ENCODE data around the gene PARK7.

The PARK7 gene

DNA sequence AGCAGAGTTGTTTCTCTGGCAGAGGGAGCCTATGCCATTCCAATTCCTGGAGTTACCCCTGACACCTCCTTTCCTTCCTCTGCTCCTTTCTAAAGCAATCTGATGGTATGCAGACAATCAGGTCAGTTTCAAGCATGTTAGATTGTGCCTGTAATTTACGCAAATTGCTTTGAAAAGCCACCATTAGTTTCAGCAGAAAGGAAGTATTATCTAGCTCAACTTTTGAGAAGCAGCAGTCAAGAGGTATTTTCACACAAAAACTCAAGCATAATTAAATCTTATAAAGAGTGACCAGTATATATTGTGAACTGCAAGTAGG is 62.4 kb downstream of the PARK7 start:
- TF ChIP-seq, protein P1, sequence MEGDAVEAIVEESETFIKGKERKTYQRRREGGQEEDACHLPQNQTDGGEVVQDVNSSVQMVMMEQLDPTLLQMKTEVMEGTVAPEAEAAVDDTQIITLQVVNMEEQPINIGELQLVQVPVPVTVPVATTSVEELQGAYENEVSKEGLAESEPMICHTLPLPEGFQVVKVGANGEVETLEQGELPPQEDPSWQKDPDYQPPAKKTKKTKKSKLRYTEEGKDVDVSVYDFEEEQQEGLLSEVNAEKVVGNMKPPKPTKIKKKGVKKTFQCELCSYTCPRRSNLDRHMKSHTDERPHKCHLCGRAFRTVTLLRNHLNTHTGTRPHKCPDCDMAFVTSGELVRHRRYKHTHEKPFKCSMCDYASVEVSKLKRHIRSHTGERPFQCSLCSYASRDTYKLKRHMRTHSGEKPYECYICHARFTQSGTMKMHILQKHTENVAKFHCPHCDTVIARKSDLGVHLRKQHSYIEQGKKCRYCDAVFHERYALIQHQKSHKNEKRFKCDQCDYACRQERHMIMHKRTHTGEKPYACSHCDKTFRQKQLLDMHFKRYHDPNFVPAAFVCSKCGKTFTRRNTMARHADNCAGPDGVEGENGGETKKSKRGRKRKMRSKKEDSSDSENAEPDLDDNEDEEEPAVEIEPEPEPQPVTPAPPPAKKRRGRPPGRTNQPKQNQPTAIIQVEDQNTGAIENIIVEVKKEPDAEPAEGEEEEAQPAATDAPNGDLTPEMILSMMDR (IDR thresholded peaks at IDR 0.05; ENCODE audit: borderline replicate concordance, insufficient read depth, low read depth, low read length), result no peak
- H3K4me3 ChIP-seq (ENCODE audit: low read depth, low read length), result no peak overlapping the region

DNA sequence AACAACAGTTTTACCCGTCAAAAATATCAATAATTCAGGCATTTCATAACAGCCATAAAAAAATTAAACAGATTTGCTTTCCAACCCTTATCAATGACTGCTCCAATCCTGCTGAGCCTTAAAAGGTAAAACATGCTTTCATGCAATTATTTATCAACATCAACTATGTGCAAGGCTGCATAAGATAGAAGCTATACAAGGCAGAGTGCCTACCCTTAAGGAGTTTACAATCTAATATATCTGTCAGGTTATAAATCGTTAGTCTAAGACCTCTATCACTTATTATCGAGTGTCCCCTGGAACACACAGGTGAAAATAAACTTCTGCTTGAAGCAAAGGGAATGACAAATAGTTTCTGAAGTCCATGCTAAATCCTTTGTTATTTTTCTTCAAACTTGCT is 62.8 kb downstream of the PARK7 start:
- H3K4me3 ChIP-seq (ENCODE audit: low read depth, low read length), result no peak overlapping the region

DNA sequence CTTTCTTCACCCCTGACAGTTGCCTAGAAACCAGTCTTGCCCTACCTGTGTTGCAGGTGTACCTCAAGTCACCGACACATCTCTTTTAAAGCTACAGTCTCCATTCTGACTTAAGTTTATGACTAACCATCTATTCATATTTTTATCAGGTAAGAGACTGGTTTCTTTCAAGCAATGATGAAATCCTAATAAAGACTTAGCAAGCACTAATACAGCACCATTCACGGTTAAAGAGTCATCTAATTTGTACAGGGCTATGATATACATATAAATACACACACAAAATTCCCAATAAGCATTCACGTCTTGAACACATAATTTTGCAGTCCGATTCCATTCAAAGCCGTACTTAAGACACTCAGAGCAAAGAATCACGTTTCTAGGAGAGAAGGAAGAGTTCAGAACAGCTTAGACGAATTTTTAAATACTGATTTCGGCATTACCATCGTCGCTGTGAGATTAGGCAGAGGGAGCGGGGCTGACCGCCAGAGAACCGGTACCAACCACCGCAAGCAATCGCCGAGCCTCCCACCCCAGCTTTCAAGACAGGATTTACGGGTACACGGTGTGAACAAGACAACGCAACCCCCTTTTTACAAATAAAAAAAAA is 63.7 kb downstream of the PARK7 start:
- peak overlapping the region; percentile 51 for H3K4me3 ChIP-seq (ENCODE audit: low read depth, low read length)
- TF ChIP-seq, protein P1 (IDR thresholded peaks at IDR 0.05; ENCODE audit: borderline replicate concordance, insufficient read depth, low read depth, low read length), result no peak

More for the DNA sequence above, 62.8 kb downstream of the PARK7 start:
- TF ChIP-seq, protein P1 (IDR thresholded peaks at IDR 0.05; ENCODE audit: borderline replicate concordance, insufficient read depth, low read depth, low read length), result no peak

DNA sequence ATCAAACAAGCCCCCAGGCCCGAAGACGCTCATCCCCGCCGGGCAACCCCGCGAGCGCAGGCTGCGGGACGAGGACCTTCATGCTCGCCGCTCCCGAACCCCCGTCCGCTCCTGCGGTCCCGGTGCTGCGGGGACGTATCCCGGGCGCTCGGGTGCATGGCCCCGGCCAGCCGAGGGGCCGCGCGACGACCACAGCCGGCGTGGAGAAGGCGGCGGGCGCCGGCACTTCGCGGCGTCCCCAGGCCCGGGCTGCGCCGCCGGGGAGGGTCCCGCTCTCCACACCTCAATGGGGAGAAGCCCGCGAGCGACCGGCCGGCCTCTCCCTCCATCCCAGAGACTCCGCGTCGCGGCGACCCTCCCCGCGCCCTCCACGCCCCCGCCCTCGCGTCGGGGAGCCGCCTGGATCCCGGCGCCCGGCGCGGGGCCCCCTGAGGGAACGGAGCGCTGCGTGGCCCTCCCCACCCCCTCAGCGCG is 64.2 kb downstream of the PARK7 start:
- H3K4me3 ChIP-seq (ENCODE audit: low read depth, low read length), result peak overlapping the region; percentile 51
- TF ChIP-seq, protein P1 (IDR thresholded peaks at IDR 0.05; ENCODE audit: borderline replicate concordance, insufficient read depth, low read depth, low read length), result no peak

DNA sequence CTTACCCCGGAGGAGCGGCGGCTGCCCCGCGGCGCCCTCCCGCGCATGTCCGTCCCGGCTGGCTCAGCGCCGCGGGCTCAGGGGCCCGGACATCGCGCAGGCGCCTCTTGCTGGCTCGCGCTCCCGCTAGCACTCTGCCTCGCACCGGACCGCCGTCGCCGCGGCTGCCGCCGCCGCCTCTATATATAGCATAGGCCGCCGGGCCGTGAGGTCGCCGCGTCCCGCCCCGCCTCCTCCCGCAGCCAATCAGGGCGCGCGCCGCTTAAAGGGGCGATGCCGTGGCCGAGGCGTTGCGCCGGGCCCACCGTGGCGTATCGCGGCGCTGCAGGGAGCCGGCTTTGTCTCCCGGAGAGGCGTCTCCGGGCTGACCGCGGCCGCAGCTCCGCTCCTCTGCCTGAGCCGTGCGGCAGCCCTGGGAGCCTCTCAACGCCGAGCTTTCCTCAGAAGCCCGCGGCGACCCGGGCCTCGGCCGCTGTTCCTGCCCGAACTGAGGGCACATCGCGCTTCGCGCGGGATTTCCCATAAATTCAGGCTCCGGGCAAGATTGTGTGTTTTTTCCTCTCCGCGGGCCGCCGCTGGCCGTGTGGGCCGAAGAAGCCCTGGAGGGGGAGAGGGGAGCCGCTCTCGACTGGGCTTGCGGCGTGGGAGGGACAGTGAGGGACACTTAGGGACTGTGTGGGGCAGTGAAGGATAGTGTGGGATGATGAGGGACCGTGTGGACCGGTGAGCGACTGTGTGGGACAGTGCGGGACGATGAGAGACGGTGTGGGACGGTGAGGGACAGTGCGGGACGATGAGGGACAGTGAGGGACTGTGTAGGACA is 64.9 kb downstream of the PARK7 start, which contains the start of gene ERRFI1:
Gene ERRFI1 (minus strand): TSS at position 157 of the 823 bp plus-strand sequence. CDS start 10,690 bp downstream, outside the sequence.
- TF ChIP-seq, protein P1 (IDR thresholded peaks at IDR 0.05; ENCODE audit: borderline replicate concordance, insufficient read depth, low read depth, low read length), result no peak
- peak within 1 kb of the TSS; percentile 51 for H3K4me3 ChIP-seq (ENCODE audit: low read depth, low read length)

DNA sequence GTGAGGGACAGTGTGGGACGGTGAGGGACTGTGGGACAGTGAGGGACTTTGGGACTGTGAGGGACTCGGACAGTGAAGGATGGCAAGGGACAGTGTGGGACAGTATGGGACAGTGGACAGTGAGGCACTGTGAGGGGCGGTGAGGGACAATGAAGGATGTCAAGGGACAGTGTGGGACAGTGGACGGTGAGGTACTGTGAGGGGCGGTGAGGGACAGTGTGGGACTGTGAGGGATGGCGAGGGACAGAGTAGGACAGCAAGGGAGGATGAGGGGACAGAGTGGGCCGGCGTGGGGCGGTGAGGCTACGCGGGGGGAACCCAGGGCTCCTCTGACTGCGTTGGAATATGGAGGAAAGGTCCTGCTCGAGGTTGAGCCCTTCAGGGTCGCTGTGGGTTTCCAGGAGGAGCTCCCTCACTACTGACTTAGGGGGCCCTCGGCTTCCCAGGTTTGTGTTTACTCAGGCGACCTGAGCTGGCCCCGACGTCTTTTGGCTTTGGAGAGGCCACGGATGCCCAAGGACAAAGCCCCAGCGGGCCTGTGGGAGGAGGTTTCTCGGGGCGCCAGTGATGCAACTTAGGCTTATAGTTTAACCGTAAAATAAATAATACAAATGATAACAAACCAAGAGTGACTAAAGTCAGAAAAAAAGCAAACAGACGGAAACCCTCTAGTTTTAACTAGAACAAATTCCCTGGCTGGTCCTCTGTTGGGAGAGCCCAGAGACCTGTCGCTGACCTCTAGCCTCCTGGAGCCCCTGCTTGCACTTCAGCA is 65.7 kb downstream of the PARK7 start:
- no peak overlapping the region for H3K4me3 ChIP-seq (ENCODE audit: low read depth, low read length)
- TF ChIP-seq, protein P1 (IDR thresholded peaks at IDR 0.05; ENCODE audit: borderline replicate concordance, insufficient read depth, low read depth, low read length), result no peak
